ENCODE measurements around the gene CCDC27.
"Not testable (repeated sequence)": the region's sequence is repeated elsewhere in the genome, so short reads cannot be mapped to it uniquely, and the experiment has no call there.

DNA sequence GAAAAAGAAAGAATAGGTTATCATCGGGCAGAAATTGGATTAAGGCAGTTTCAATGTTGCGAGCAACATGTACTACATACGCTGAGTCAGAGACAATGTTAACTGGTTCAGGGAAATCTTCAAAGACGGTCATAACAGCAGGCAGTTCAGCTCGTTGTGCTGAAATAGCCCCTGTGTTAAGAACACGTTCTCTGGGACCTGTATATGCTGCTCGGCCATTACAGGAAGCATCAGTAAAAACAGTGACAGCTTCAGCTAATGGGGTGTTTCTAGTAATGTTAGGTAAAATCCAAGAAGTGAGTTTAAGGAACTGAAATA lies 52.3 kb downstream of the CCDC27 start:
- not testable (repeated sequence) for TF ChIP-seq CTCF (IDR thresholded peaks at IDR 0.05); CREB1 (CRISPR knock-in tag; IDR thresholded peaks at IDR 0.05); CBFB (CRISPR knock-in tag; IDR thresholded peaks at IDR 0.05; ENCODE audit: low read depth); ARID4B (CRISPR knock-in tag; IDR thresholded peaks at IDR 0.05; ENCODE audit: borderline replicate concordance); NR2C2 (CRISPR knock-in tag; IDR thresholded peaks at IDR 0.05)
- TF ChIP-seq, protein P1, sequence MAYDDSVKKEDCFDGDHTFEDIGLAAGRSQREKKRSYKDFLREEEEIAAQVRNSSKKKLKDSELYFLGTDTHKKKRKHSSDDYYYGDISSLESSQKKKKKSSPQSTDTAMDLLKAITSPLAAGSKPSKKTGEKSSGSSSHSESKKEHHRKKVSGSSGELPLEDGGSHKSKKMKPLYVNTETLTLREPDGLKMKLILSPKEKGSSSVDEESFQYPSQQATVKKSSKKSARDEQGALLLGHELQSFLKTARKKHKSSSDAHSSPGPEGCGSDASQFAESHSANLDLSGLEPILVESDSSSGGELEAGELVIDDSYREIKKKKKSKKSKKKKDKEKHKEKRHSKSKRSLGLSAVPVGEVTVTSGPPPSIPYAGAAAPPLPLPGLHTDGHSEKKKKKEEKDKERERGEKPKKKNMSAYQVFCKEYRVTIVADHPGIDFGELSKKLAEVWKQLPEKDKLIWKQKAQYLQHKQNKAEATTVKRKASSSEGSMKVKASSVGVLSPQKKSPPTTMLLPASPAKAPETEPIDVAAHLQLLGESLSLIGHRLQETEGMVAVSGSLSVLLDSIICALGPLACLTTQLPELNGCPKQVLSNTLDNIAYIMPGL (CRISPR knock-in tag; IDR thresholded peaks at IDR 0.05): not testable (repeated sequence)
- TF ChIP-seq, protein P2, sequence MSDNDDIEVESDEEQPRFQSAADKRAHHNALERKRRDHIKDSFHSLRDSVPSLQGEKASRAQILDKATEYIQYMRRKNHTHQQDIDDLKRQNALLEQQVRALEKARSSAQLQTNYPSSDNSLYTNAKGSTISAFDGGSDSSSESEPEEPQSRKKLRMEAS (CRISPR knock-in tag; IDR thresholded peaks at IDR 0.05): not testable (repeated sequence)
